ENCODE results near the gene C12orf54. TPM values are rescaled to one million over a fixed set of nuclear protein-coding genes. Genes with fewer than 3 reads are reported as not detected.

C12orf54 gene
- total and polyA plus RNA-seq, 2 of the 8 experiments (the other 6 are each of a cell fraction or from before 2014, with no cell fraction given), result not detected

GRCh38 chr12:48473061-48473460 lies 9.2 kb upstream of the C12orf54 start:
- Histone ChIP-seq H3K79me1 (ENCODE audit: low read depth, low read length) (no peaks in the 10 kb centered on the region), H2BK5ac (ENCODE audit: low read depth, low read length) (no peak overlapping the region), H3K14ac (ENCODE audit: insufficient read length) (no peak overlapping the region), H2BK12ac (ENCODE audit: low read depth, low read length) (no peak overlapping the region), H4K20me1 (replicated peaks in 1 of 2; ENCODE audit: control insufficient read depth in 1 of 2, insufficient read depth in 2 of 2, low read length in 2 of 2) (no peaks in the 10 kb centered on the region), H4K8ac (ENCODE audit: extremely low read depth, insufficient read depth, low read length) (no peak overlapping the region), H3K56ac (replicated peaks; ENCODE audit: insufficient read length, low read depth, low read length) (no peak overlapping the region), H3K4me2 (ENCODE audit: insufficient read depth in 1 of 2, low read depth in 2 of 2, low read length in 2 of 2) (no peak overlapping the region), H3K9me3 (ENCODE audit: insufficient read depth in 2 of 2, low read depth in 1 of 2, low read length in 1 of 2) (peaks cover 19 to 37% of the 10 kb centered on the region in 2 experiments), H3K4me3 (ENCODE audit: extremely low read depth in 1 of 4, insufficient read depth in 2 of 4, low read depth in 3 of 4, low read length in 4 of 4) (no peak overlapping the region), H3K4ac (replicated peaks; ENCODE audit: insufficient read length, low read depth, low read length) (no peak overlapping the region), H3K9ac (replicated peaks in 1 of 4; ENCODE audit: extremely low read depth in 1 of 4, low read depth in 3 of 4, low read length in 3 of 4) (no peak overlapping the region), H3K18ac (ENCODE audit: extremely low read depth, low read length) (no peak overlapping the region), H2AK5ac (ENCODE audit: low read depth, low read length) (no peak overlapping the region), H3K27ac (ENCODE audit: low read depth, low read length) (no peak overlapping the region), H3K23ac (ENCODE audit: insufficient read length) (no peak overlapping the region), H2AFZ (ENCODE audit: low read length) (no peak overlapping the region), H4K91ac (replicated peaks; ENCODE audit: insufficient read length, low read length) (no peak overlapping the region), H2BK20ac (ENCODE audit: low read length) (no peak overlapping the region), H3K79me2 (ENCODE audit: control insufficient read depth in 1 of 2, insufficient read depth in 2 of 2, low read length in 2 of 2) (no peaks in the 10 kb centered on the region), H2BK120ac (replicated peaks; ENCODE audit: low read depth, low read length) (no peak overlapping the region), H3K27me3 (replicated peaks in 1 of 4; ENCODE audit: control insufficient read depth in 3 of 4, extremely low read depth in 1 of 4, insufficient read depth in 3 of 4, low read length in 3 of 4) (no peaks in the 10 kb centered on the region), H3K36me3 (ENCODE audit: control insufficient read depth in 2 of 4, insufficient read depth in 4 of 4, low read length in 3 of 4) (no peaks in the 10 kb centered on the region; a peak in 1 of 8 replicates), H3K4me1 (replicated peaks in 1 of 4; ENCODE audit: control insufficient read depth in 3 of 4, insufficient read depth in 4 of 4, low read length in 3 of 4) (no peaks in the 10 kb centered on the region), H4K5ac (ENCODE audit: insufficient read length, low read depth, low read length) (no peak overlapping the region), H3K23me2 (ENCODE audit: low read depth, low read length) (no peaks in the 10 kb centered on the region), H2BK15ac (ENCODE audit: low read length) (no peak overlapping the region)
- WGBS, 2 experiments (ENCODE audit: extremely low coverage in 1 of 2, insufficient coverage in 1 of 2, insufficient read length in 1 of 2, insufficient replicate concordance in 2 of 2, low coverage in 1 of 2, low lambda C conversion rate in 2 of 2, missing lambda C conversion rate in 1 of 2), result 86 to 99% methylated on average over 4 to 9 of the region's 9 CpGs
- CTCF ChIA-PET (ENCODE audit: partially characterized antibody), result no interaction called here
- POLR2A ChIA-PET (ENCODE audit: partially characterized antibody), result no interaction called here
- no peak for FAIRE-seq
- TF ChIP-seq EGR1 (IDR thresholded peaks at IDR 0.05; ENCODE audit: borderline replicate concordance, low read depth, low read length), result no peak
- no peak for TF ChIP-seq TBP (IDR thresholded peaks at IDR 0.05; ENCODE audit: low read depth, low read length)
- no peak for TF ChIP-seq RFX5 (IDR thresholded peaks at IDR 0.05; ENCODE audit: borderline replicate concordance, low read depth, low read length)
- TF ChIP-seq SUZ12 (IDR thresholded peaks at IDR 0.05; ENCODE audit: low read length), result no peak
- DNase-seq (ENCODE audit: low read depth in 1 of 2, low spot score in 2 of 2), result no peak
